Measurements from ENCODE around the gene HEXA.

DNA sequence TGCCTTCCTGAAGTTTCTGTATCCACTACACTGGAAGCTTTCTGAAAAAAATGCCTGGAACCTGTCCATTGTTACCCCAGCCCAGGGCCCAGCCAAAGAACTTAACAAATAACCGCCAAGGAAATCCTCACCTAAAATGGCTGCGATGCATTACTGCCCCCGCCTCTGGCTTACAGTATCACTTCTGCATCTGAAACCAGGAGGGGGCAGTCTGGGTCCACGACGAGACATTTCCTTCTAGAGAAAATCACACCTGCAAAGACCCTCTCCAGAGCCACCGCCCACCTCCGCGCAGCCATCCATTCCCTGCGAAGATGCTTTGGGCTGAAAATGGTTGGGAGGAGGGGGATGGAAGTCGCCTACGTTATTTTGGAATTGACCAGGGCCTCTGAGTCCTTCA lies 33.4 kb downstream of the HEXA start:
- TF ChIP-seq, protein P1, sequence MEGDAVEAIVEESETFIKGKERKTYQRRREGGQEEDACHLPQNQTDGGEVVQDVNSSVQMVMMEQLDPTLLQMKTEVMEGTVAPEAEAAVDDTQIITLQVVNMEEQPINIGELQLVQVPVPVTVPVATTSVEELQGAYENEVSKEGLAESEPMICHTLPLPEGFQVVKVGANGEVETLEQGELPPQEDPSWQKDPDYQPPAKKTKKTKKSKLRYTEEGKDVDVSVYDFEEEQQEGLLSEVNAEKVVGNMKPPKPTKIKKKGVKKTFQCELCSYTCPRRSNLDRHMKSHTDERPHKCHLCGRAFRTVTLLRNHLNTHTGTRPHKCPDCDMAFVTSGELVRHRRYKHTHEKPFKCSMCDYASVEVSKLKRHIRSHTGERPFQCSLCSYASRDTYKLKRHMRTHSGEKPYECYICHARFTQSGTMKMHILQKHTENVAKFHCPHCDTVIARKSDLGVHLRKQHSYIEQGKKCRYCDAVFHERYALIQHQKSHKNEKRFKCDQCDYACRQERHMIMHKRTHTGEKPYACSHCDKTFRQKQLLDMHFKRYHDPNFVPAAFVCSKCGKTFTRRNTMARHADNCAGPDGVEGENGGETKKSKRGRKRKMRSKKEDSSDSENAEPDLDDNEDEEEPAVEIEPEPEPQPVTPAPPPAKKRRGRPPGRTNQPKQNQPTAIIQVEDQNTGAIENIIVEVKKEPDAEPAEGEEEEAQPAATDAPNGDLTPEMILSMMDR (IDR thresholded peaks at IDR 0.05) = peak in 2 of 3 donors; percentile 14 to 15
- TF ChIP-seq POLR2A (IDR thresholded peaks at IDR 0.05) (no peak), POLR2AphosphoS5 (IDR thresholded peaks at IDR 0.05) (no peak)
